GM12878 (cell line): Measurements from ENCODE around the gene MCM6.
"Not testable (repeated sequence)": the region's sequence is repeated elsewhere in the genome, so short reads cannot be mapped to it uniquely, and the experiment has no call there.

Experiments used
- CBX5 ChIP-seq: sonication (generic); IDR thresholded peaks from 2 replicates; pipeline ENCODE4 v1.6.1; 2016; ENCODE audit warnings: low read depth, moderate library complexity, mild to moderate bottlenecking, inconsistent platforms
- CTCF ChIP-seq, 3 experiments: IDR thresholded peaks in 2 of 3; conservative IDR thresholded peaks in 1 of 3; 2 replicates each; pipeline ENCODE4 v1.5.1; 2011; ENCODE audit warnings: low read depth in 3 of 3, low read length in 3 of 3, mild to moderate bottlenecking in 3 of 3, control low read depth in 2 of 3, moderate library complexity in 2 of 3, inconsistent platforms in 1 of 3, mixed read lengths in 1 of 3; ENCODE audit not compliant: control insufficient read depth in 2 of 3, insufficient read depth in 1 of 3; ENCODE audit errors: extremely low read depth in 1 of 3
- ESRRA ChIP-seq: IDR thresholded peaks from 2 replicates; pipeline ENCODE4 v1.6.1; 2012; ENCODE audit warnings: mild to moderate bottlenecking, low read length, improper control_type of control experiment
- NR2F1 ChIP-seq: fragments of 450-650 bp; conservative IDR thresholded peaks from 2 replicates; pipeline ENCODE4 v1.6.1; 2017; ENCODE audit warnings: mild to moderate bottlenecking
- POLR2A ChIP-seq: IDR thresholded peaks from 2 replicates; pipeline ENCODE4 v1.6.1; 2011; ENCODE audit warnings: low read depth, mild to moderate bottlenecking, low read length
- RCOR1 ChIP-seq: conservative IDR thresholded peaks from 2 replicates; pipeline ENCODE4 v1.6.1; 2012; ENCODE audit warnings: low read depth, low read length, improper control_type of control experiment
- STAT3 ChIP-seq: IDR thresholded peaks from 2 replicates; pipeline ENCODE4 v1.6.1; 2011; ENCODE audit warnings: low read depth, low read length, improper control_type of control experiment
- TF ChIP-seq, protein P1 (sequence below): fragments of 450-650 bp; IDR thresholded peaks from 2 replicates; pipeline ENCODE4 v1.6.1; 2017; ENCODE audit warnings: mild to moderate bottlenecking, low read depth, inconsistent platforms; ENCODE audit not compliant: poor library complexity, severe bottlenecking

DNA sequence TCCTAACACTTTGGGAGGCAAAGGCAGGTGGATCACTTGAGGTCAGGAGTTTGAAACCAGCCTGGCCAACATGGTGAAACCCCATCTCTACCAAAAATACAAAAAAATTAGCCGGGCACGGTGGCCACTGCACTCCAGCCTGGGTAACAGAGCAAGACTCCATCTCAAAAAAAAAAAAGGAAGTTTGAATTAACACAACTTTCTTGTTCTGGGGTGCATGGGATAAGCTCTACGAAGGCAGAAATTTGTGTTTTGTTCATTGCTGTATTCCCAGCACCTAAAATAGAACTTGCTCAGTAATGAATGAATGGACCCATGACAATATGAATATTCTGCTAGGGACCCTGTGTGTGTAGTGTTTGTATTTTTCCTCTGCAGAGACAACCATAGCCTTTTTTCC lies 68.4 kb downstream of the MCM6 start:
- not testable (repeated sequence) for TF ChIP-seq ESRRA; CTCF (IDR thresholded peaks at IDR 0.05 in 2 of 3, conservative IDR thresholded peaks at IDR 0.05 in 1 of 3; ENCODE audit: control insufficient read depth in 2 of 3, extremely low read depth in 1 of 3, insufficient read depth in 1 of 3, low read depth in 3 of 3, low read length in 3 of 3); STAT3; POLR2A; RCOR1; CBX5; NR2F1
- TF ChIP-seq, protein P1, sequence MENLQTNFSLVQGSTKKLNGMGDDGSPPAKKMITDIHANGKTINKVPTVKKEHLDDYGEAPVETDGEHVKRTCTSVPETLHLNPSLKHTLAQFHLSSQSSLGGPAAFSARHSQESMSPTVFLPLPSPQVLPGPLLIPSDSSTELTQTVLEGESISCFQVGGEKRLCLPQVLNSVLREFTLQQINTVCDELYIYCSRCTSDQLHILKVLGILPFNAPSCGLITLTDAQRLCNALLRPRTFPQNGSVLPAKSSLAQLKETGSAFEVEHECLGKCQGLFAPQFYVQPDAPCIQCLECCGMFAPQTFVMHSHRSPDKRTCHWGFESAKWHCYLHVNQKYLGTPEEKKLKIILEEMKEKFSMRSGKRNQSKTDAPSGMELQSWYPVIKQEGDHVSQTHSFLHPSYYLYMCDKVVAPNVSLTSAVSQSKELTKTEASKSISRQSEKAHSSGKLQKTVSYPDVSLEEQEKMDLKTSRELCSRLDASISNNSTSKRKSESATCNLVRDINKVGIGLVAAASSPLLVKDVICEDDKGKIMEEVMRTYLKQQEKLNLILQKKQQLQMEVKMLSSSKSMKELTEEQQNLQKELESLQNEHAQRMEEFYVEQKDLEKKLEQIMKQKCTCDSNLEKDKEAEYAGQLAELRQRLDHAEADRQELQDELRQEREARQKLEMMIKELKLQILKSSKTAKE = not testable (repeated sequence)
